HFF-Myc (cell line): ENCODE measurements around the gene ATP13A5.

Source experiments
- DNase-seq: peaks from one replicate; pipeline ENCODE4 v3.0.0-alpha.2; 2011; ENCODE audit warnings: low read depth; ENCODE audit errors: extremely low read depth
- H3K4me3 ChIP-seq: replicated peaks from 2 replicates; pipeline ENCODE4 v1.5.1; 2011; ENCODE audit warnings: low read depth, mild to moderate bottlenecking, control low read depth, low read length
- TF ChIP-seq, protein P1 (sequence below): IDR thresholded peaks from 2 replicates; pipeline ENCODE4 v1.5.1; 2012; ENCODE audit warnings: mild to moderate bottlenecking, low read depth, low read length, control low read depth; ENCODE audit errors: missing control alignments

Gene ATP13A5

GRCh38 chr3:193292386-193292785 lies 86.2 kb downstream of the ATP13A5 start:
- DNase-seq: no peak
- H3K4me3 ChIP-seq: no peak overlapping the region
- TF ChIP-seq, protein P1, sequence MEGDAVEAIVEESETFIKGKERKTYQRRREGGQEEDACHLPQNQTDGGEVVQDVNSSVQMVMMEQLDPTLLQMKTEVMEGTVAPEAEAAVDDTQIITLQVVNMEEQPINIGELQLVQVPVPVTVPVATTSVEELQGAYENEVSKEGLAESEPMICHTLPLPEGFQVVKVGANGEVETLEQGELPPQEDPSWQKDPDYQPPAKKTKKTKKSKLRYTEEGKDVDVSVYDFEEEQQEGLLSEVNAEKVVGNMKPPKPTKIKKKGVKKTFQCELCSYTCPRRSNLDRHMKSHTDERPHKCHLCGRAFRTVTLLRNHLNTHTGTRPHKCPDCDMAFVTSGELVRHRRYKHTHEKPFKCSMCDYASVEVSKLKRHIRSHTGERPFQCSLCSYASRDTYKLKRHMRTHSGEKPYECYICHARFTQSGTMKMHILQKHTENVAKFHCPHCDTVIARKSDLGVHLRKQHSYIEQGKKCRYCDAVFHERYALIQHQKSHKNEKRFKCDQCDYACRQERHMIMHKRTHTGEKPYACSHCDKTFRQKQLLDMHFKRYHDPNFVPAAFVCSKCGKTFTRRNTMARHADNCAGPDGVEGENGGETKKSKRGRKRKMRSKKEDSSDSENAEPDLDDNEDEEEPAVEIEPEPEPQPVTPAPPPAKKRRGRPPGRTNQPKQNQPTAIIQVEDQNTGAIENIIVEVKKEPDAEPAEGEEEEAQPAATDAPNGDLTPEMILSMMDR: no peak

DNA sequence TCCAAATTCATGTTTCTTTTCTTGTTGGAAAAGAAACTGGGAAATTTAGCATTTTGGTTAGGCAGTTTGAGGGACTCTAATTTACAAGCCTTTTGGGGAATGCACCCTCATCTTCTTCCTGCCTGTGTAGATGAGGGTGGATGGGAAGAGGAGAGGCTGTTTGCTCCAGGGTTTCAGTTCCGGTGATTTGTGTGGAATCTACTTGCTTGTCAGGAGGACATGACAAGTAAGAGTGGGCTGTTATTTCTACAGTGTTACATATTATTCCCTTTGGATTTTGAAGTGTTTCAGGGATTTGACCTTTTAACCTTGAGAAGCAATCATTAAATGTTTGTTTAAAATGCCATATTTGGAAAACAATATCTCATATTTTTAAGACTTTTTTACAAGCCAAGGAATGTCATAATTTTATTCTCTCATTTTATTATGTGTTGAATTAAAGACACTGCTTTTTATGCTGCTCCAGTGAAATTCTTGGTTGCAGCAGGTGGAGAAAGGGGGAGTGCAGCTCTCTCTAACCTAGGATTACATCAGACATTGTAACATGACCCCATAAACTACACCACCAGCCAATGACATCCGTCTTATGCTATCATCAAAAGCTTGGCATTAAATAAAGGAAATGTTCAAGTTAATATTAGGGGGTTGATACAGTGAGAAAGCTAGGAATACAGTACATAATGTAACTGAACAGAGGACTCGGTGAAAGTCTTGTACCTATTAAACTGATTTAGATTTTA lies 107.3 kb downstream of the ATP13A5 start:
- TF ChIP-seq, protein P1: no peak
- no peak for DNase-seq
- H3K4me3 ChIP-seq: no peak overlapping the region

DNA sequence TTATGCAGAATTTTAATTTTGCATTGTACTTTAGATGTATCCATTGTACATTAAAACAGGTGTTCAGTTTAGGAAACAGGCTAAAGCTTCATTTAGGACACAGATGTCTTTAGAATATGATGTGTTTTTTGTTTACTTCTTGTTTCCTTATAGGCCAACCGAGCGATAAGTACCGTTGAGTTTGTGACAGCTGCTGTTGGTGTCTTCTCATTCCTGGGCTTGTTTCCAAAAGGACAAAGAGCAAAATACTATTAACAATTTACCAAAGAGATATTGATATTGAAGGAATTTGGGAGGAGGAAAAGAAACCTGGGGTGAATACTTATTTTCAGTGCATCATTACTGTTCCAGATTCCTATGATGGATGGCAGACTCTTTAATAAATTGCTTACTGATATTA lies 108.1 kb downstream of the ATP13A5 start:
- no peak overlapping the region for H3K4me3 ChIP-seq
- no peak for DNase-seq
- TF ChIP-seq, protein P1: no peak

- no peak overlapping the region for H3K4me3 ChIP-seq
- DNase-seq: no peak
- TF ChIP-seq, protein P1: no peak
Observed at GRCh38 chr3:193269343-193270028, 109.1 kb downstream of the ATP13A5 start.

DNA sequence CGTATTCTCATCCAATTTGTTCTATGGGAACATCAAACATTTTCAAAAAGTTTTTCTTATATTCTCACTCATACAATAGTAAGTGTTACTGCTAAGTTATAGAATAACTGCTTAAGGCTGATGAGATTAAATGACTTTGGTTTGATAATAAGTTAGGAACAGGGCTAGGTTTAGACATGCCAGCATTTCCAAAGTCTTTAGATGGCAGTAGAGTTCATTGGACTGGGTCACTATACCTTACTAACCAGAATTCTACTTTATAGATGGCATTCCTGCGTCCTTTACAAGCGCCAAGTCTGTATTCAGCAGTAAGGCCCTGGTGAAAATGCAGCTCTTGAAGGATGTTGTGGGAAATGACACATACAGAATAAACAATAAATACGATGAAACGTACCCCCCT lies 115.8 kb downstream of the ATP13A5 start:
- TF ChIP-seq, protein P1: no peak
- no peak for DNase-seq
- no peak overlapping the region for H3K4me3 ChIP-seq

- TF ChIP-seq, protein P1: no peak
- no peak overlapping the region for H3K4me3 ChIP-seq
- DNase-seq: no peak
Observed at GRCh38 chr3:193261970-193262369, 116.6 kb downstream of the ATP13A5 start.
